HCT116 (cell line): Measurements from ENCODE around the gene CES4A. TPM values are rescaled to one million over a fixed set of nuclear protein-coding genes. Genes with fewer than 3 reads are reported as not detected.

ENCODE experiments used
- ATAC-seq: fragments of 200-7000 bp; cut with Tn5 transposase; 2 replicates; pipeline ENCODE4 v1.9.1; 2020; ENCODE audit warnings: mild to moderate bottlenecking, moderate library complexity
- BruUV-seq: library from RNA; stranded (reverse); fragments of 400-500 nt; replicated peaks from 2 replicates; lab custom pipeline; 2021; lab: Mats Ljungman, UMichigan
- CTCF ChIA-PET: fragments of 300-600 bp; sonication (Branson Sonifier 250); formaldehyde crosslinking; loops from one replicate; lab custom pipeline; 2021; ENCODE audit warnings: antibody characterized with exemption; lab: Charles Lee
- POLR2A ChIA-PET: fragments of 300-600, 350-600 bp; sonication (Branson Sonifier 250); formaldehyde crosslinking; loops from one replicate; lab custom pipeline; 2021; ENCODE audit warnings: antibody characterized with exemption; lab: Charles Lee
- RAD21 ChIA-PET, 2 experiments: fragments of 300-600 bp; sonication (Branson Sonifier 250); formaldehyde crosslinking; loops; one replicate each; lab custom pipeline; 2023; ENCODE audit warnings: low total read pairs in 2 of 2; ENCODE audit not compliant: uncharacterized antibody in 2 of 2, unreplicated experiment in 2 of 2, low non-redundant PET in 1 of 2; lab: Charles Lee
- DNase-seq: peaks from one replicate; pipeline ENCODE4 v3.0.0-alpha.2; 2010; ENCODE audit warnings: low read depth, low spot score
- H2AFZ ChIP-seq: fragments of 200-600 bp; shearing (Covaris generic), sonication (generic); 2 replicates; pipeline ENCODE4 v1.6.1; 2017; ENCODE audit warnings: low read depth, mixed run types, mixed read lengths, antibody characterized with exemption, low read length; ENCODE audit not compliant: poor library complexity, severe bottlenecking
- H3K27ac ChIP-seq: 2 replicates; pipeline ENCODE4 v1.5.1; 2012; ENCODE audit warnings: low read depth, low read length
- H3K27me3 ChIP-seq: fragments of 200-600 bp; sonication (generic); 2 replicates; pipeline ENCODE4 v1.6.1; 2016; ENCODE audit warnings: mixed run types, low read length, mixed read lengths; ENCODE audit not compliant: insufficient read depth
- H3K36me3 ChIP-seq, 2 experiments: fragments of 200-500 bp in 1 of 2; fragments of 200-600 bp in 1 of 2; sonication (Bioruptor generic) in 1 of 2; sonication (generic) in 1 of 2; 2 replicates each; pipeline versions ENCODE4 v1.5.1 to v1.6.1; 2014 to 2016; ENCODE audit warnings: low read length in 2 of 2, inconsistent platforms in 1 of 2, mixed read lengths in 1 of 2, mixed run types in 1 of 2; ENCODE audit not compliant: insufficient read depth in 2 of 2, control insufficient read depth in 1 of 2
- H3K4me1 ChIP-seq, 2 experiments: fragments of 200-600 bp in 1 of 2; sonication (generic) in 1 of 2; 2 replicates each; pipeline versions ENCODE4 v1.5.1 to v1.6.1; 2012 to 2017; ENCODE audit warnings: low read length in 2 of 2, inconsistent platforms in 1 of 2, mild to moderate bottlenecking in 1 of 2, mixed read lengths in 1 of 2, mixed run types in 1 of 2, moderate library complexity in 1 of 2; ENCODE audit not compliant: insufficient read depth in 2 of 2, control insufficient read depth in 1 of 2
- H3K4me2 ChIP-seq: fragments of 200-600 bp; sonication (generic); 2 replicates; pipeline ENCODE4 v1.6.1; 2017; ENCODE audit warnings: mixed run types, low read length, mixed read lengths
- H3K4me3 ChIP-seq, 2 experiments: fragments of 200-600 bp in 1 of 2; sonication (generic) in 1 of 2; replicated peaks in 1 of 2; 2 replicates each; pipeline ENCODE4 v1.5.1; 2011 to 2016; ENCODE audit warnings: low read length in 2 of 2, control low read depth in 1 of 2, low read depth in 1 of 2, mild to moderate bottlenecking in 1 of 2, mixed read lengths in 1 of 2, mixed run types in 1 of 2
- H3K79me2 ChIP-seq: fragments of 200-600 bp; sonication (generic); 2 replicates; pipeline ENCODE4 v1.6.1; 2017; ENCODE audit warnings: mild to moderate bottlenecking, mixed run types, low read length, moderate library complexity, mixed read lengths; ENCODE audit not compliant: insufficient read depth
- H3K9ac ChIP-seq: fragments of 200-600 bp; sonication (generic); 2 replicates; pipeline ENCODE4 v1.6.1; 2016; ENCODE audit warnings: low read length, mixed read lengths
- H3K9me2 ChIP-seq: fragments of 200-600 bp; sonication (generic), shearing (Covaris generic); 2 replicates; pipeline ENCODE4 v1.6.1; 2017; ENCODE audit warnings: mixed run types, mild to moderate bottlenecking, moderate library complexity; ENCODE audit not compliant: insufficient read depth
- H3K9me3 ChIP-seq, 2 experiments: fragments of 200-500 bp in 1 of 2; fragments of 200-600 bp in 1 of 2; sonication (Bioruptor generic) in 1 of 2; sonication (generic) in 1 of 2; 2 replicates each; pipeline ENCODE4 v1.6.1; 2014 to 2017; ENCODE audit warnings: low read length in 2 of 2, mixed read lengths in 2 of 2, inconsistent platforms in 1 of 2, low read depth in 1 of 2, mild to moderate bottlenecking in 1 of 2, mixed run types in 1 of 2, moderate library complexity in 1 of 2; ENCODE audit not compliant: control insufficient read depth in 1 of 2, insufficient read depth in 1 of 2
- H4K20me1 ChIP-seq: fragments of 200-600 bp; sonication (generic), shearing (Covaris generic); 2 replicates; pipeline ENCODE4 v1.6.1; 2017; ENCODE audit warnings: mixed run types, mild to moderate bottlenecking, moderate library complexity; ENCODE audit not compliant: insufficient read depth
- CBX3 ChIP-seq: IDR thresholded peaks from 2 replicates; pipeline ENCODE4 v1.6.1; 2012; ENCODE audit warnings: low read depth
- EGR1 ChIP-seq: IDR thresholded peaks from 2 replicates; pipeline ENCODE4 v1.6.1; 2012; ENCODE audit warnings: low read depth
- POLR2A ChIP-seq: IDR thresholded peaks from 2 replicates; pipeline ENCODE4 v1.7.0; 2011; ENCODE audit warnings: borderline replicate concordance; ENCODE audit not compliant: insufficient read depth, insufficient read length; ENCODE audit errors: extremely low read depth
- POLR2AphosphoS5 ChIP-seq: IDR thresholded peaks from 2 replicates; pipeline ENCODE4 v1.6.1; 2011; ENCODE audit warnings: mild to moderate bottlenecking, low read depth, low read length, moderate library complexity
- ZNF274 ChIP-seq: fragments of 200-500 bp; sonication (Bioruptor generic); IDR thresholded peaks from 2 replicates; pipeline ENCODE4 v1.6.1; 2014; ENCODE audit warnings: mild to moderate bottlenecking, low read depth, low read length, inconsistent platforms
- intact Hi-C: fragments of 100-400 bp; cut with micrococcal nuclease; formaldehyde crosslinking; loops from 2 replicates; pipeline ENCODE4 v1.10.0; 2022
- total RNA-seq: library from RNA; stranded (reverse); gene quantifications from one replicate; pipeline ENCODE4 v1.2.1, GENCODE V29; 2021; ENCODE audit not compliant: unreplicated experiment
- TF ChIP-seq, protein P1 (sequence below): IDR thresholded peaks from 2 replicates; pipeline ENCODE4 v1.6.1; 2011; ENCODE audit warnings: mild to moderate bottlenecking, low read length, moderate library complexity; ENCODE audit not compliant: insufficient replicate concordance; ENCODE audit errors: extremely low read depth
- TF ChIP-seq, protein P2 (sequence below), 3 experiments: fragments of 200-600 bp in 1 of 3; sonication (generic) in 1 of 3; IDR thresholded peaks in 2 of 3; conservative IDR thresholded peaks in 1 of 3; 2 replicates each; pipeline ENCODE4 v1.5.1; 2012 to 2017; ENCODE audit warnings: low read depth in 2 of 3, low read length in 2 of 3, antibody characterized with exemption in 1 of 3, borderline replicate concordance in 1 of 3, control low read depth in 1 of 3, mild to moderate bottlenecking in 1 of 3, mixed read lengths in 1 of 3, mixed run types in 1 of 3, moderate library complexity in 1 of 3; ENCODE audit not compliant: insufficient read depth in 1 of 3
- TF ChIP-seq, protein P3 (sequence below): IDR thresholded peaks from 2 replicates; pipeline ENCODE4 v1.6.1; 2012; ENCODE audit warnings: low read depth

The CES4A gene
- total RNA-seq, 1 experiment from 2014 or later = not detected

DNA sequence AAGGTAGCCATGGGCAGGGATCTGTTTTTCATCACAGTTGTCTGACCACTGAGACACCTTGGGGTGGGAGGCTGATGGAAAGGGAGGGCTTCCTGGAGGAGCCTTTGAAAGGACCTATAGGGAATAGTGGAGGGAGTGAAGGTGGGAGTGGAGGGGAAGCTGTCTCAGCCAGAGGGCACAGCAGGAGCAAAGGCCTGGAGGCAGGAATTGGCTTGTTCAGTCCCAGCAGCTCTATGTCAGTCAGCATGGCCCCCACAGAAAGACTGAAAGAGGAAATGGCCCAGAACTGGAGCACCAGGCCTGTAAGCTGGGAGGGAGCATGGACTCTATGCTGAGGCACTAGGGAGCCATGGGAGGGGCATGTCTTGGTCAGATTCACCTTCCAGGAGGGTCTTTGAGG, 27.8 kb downstream of the CES4A start:
- POLR2A ChIA-PET = no interaction called here
- DNase-seq = no peak
- TF ChIP-seq CBX3 (no peak), EGR1 (no peak), POLR2AphosphoS5 (no peak), POLR2A (no peak), ZNF274 (no peak)
- TF ChIP-seq, protein P1, sequence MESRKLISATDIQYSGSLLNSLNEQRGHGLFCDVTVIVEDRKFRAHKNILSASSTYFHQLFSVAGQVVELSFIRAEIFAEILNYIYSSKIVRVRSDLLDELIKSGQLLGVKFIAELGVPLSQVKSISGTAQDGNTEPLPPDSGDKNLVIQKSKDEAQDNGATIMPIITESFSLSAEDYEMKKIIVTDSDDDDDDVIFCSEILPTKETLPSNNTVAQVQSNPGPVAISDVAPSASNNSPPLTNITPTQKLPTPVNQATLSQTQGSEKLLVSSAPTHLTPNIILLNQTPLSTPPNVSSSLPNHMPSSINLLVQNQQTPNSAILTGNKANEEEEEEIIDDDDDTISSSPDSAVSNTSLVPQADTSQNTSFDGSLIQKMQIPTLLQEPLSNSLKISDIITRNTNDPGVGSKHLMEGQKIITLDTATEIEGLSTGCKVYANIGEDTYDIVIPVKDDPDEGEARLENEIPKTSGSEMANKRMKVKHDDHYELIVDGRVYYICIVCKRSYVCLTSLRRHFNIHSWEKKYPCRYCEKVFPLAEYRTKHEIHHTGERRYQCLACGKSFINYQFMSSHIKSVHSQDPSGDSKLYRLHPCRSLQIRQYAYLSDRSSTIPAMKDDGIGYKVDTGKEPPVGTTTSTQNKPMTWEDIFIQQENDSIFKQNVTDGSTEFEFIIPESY = no peak
- TF ChIP-seq, protein P2, sequence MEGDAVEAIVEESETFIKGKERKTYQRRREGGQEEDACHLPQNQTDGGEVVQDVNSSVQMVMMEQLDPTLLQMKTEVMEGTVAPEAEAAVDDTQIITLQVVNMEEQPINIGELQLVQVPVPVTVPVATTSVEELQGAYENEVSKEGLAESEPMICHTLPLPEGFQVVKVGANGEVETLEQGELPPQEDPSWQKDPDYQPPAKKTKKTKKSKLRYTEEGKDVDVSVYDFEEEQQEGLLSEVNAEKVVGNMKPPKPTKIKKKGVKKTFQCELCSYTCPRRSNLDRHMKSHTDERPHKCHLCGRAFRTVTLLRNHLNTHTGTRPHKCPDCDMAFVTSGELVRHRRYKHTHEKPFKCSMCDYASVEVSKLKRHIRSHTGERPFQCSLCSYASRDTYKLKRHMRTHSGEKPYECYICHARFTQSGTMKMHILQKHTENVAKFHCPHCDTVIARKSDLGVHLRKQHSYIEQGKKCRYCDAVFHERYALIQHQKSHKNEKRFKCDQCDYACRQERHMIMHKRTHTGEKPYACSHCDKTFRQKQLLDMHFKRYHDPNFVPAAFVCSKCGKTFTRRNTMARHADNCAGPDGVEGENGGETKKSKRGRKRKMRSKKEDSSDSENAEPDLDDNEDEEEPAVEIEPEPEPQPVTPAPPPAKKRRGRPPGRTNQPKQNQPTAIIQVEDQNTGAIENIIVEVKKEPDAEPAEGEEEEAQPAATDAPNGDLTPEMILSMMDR (IDR thresholded peaks at IDR 0.05 in 2 of 3, conservative IDR thresholded peaks at IDR 0.05 in 1 of 3; ENCODE audit: borderline replicate concordance in 1 of 3, insufficient read depth in 1 of 3, low read depth in 2 of 3, low read length in 2 of 3) = no peak
- TF ChIP-seq, protein P3, sequence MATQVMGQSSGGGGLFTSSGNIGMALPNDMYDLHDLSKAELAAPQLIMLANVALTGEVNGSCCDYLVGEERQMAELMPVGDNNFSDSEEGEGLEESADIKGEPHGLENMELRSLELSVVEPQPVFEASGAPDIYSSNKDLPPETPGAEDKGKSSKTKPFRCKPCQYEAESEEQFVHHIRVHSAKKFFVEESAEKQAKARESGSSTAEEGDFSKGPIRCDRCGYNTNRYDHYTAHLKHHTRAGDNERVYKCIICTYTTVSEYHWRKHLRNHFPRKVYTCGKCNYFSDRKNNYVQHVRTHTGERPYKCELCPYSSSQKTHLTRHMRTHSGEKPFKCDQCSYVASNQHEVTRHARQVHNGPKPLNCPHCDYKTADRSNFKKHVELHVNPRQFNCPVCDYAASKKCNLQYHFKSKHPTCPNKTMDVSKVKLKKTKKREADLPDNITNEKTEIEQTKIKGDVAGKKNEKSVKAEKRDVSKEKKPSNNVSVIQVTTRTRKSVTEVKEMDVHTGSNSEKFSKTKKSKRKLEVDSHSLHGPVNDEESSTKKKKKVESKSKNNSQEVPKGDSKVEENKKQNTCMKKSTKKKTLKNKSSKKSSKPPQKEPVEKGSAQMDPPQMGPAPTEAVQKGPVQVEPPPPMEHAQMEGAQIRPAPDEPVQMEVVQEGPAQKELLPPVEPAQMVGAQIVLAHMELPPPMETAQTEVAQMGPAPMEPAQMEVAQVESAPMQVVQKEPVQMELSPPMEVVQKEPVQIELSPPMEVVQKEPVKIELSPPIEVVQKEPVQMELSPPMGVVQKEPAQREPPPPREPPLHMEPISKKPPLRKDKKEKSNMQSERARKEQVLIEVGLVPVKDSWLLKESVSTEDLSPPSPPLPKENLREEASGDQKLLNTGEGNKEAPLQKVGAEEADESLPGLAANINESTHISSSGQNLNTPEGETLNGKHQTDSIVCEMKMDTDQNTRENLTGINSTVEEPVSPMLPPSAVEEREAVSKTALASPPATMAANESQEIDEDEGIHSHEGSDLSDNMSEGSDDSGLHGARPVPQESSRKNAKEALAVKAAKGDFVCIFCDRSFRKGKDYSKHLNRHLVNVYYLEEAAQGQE = no peak

More for the DNA sequence above, 27.8 kb downstream of the CES4A start:
- peaks cover 20 to 30% of the 10 kb centered on the region in 2 experiments for H3K4me1 ChIP-seq
- intact Hi-C loops = no loop called here
- no peak overlapping the region for H2AFZ ChIP-seq
- RAD21 ChIA-PET = no interaction called here
- H3K27ac ChIP-seq = no peak overlapping the region; the same call in 1 of the 2 replicates
- no peak overlapping the region for H3K4me2 ChIP-seq
- no peaks in the 10 kb centered on the region for H3K9me3 ChIP-seq
- CTCF ChIA-PET = interaction anchor here (0.6 to 3.9 kb wide), 3 partner anchors 55 to 137 kb away, joined by 3 to 79 read pairs (median 3); partner anchors contain the start of genes B3GNT9 and CES3
- H3K9me2 ChIP-seq = no peaks in the 10 kb centered on the region
- H4K20me1 ChIP-seq = no peaks in the 10 kb centered on the region
- no peaks in the 10 kb centered on the region for H3K79me2 ChIP-seq
- ATAC-seq = no peak
- H3K9ac ChIP-seq = no peak overlapping the region
- no peaks in the 10 kb centered on the region for H3K36me3 ChIP-seq
- no TSS peak for BruUV-seq
- no peaks in the 10 kb centered on the region for H3K27me3 ChIP-seq
- H3K4me3 ChIP-seq = no peak overlapping the region
